ENCODE results near the gene IRX1. TPM values are rescaled to one million over a fixed set of nuclear protein-coding genes. Genes with fewer than 3 reads are reported as not detected.
A peak's percentile ranks its signal among the peaks of the same experiment; 100 is the strongest.

IRX1 gene
- total RNA-seq (2014; rRNA removed; shearing (Covaris generic)): not detected in 2 replicates

DNA sequence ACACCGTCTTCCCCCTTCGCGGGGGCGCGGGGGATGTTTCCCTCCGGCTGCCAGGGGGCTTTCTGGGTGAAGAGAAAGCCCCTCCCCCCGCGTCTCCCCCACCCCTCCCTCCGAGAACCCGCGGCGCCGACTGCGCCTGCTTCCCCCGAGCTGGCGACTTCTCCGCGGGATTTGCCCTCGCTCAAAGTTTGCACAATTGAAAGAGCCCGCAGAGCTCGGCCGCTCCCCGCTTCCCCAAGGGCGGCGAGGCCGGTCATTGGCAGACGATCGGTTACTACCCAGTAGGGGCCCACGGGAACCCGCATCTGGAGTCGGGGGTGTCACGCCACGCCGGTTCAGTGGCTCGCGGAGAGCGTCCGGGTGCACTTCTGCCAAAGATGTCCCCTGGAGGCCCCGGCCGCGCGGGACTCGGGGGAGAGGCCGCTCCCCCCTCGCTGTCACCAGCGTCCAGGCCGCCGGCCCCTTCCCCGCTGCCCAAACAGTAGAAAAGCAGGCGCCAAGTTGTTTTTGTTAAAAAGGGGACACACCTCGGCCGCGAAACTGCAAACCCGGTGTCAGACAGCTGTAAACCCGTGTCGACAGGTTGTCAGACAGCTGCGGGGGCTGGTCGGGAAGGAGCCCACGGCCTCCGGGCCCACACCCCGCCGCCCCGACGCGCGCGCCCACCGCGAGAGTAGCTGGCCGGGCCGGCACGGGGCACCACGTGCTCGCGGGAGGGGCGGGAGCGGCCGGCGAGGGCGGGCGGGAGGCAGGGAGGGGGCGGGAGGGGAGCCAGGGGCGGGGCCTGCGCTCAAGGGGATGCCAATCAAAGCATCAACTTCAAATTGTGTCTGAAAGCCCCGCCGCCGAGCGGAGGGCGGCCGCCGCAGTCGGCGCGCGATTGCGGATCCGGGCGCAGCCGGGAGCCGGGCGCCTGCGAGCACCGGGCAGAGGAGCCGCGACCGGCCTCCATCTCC lies at the start of gene IRX1:
TSS of gene IRX1 (plus strand) at position 827 of the 956 bp plus-strand sequence. CDS start 274 bp downstream, outside the sequence.
- peak; percentile 3 for DNase-seq (ENCODE audit: low spot score)
- in situ Hi-C loops (cut with HindIII; ENCODE audit: low sequenced_read_pairs): no loop called here

DNA sequence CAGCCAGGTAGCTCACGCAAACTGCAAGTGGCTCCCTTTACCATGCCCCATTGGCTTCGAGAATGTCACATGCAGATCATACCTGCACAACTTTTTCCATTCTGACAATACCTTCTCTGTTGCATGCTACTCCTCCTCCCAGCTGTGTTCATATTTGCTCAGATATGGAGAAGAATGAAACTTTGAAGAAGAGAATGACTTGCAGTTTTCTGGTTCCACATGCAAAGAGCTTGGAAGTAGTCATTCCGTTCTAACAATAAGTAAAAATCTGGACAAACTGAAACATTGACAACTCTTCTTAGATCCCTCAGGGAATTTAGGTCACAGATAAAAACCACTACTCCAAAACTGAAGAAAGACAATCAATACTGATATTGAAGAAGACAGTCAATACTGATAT lies 49.6 kb upstream of the IRX1 start:
- in situ Hi-C loops (cut with HindIII; ENCODE audit: low sequenced_read_pairs): no loop called here
- no peak for DNase-seq (ENCODE audit: low spot score)

DNA sequence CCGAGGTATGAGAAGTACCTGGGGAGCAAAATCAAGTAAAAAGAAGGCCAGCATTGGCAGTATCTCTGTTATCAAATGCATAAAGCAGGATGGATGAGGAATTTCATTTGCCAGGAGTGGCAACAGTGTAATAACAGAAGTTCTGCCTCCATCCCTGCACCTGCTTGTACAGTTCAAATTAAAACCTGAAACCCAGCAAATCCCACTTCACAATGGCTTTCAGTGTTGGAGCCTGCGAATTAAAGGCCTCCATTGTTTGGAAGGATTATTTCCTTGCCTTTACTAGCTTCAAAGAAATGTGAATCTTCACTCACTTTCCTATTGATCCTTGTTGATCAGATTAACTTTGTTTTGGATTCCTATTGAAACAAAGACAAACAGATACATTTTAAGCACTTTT lies 31.5 kb upstream of the IRX1 start:
- DNase-seq (ENCODE audit: low spot score): no peak
- in situ Hi-C loops (cut with HindIII; ENCODE audit: low sequenced_read_pairs): no loop called here

DNA sequence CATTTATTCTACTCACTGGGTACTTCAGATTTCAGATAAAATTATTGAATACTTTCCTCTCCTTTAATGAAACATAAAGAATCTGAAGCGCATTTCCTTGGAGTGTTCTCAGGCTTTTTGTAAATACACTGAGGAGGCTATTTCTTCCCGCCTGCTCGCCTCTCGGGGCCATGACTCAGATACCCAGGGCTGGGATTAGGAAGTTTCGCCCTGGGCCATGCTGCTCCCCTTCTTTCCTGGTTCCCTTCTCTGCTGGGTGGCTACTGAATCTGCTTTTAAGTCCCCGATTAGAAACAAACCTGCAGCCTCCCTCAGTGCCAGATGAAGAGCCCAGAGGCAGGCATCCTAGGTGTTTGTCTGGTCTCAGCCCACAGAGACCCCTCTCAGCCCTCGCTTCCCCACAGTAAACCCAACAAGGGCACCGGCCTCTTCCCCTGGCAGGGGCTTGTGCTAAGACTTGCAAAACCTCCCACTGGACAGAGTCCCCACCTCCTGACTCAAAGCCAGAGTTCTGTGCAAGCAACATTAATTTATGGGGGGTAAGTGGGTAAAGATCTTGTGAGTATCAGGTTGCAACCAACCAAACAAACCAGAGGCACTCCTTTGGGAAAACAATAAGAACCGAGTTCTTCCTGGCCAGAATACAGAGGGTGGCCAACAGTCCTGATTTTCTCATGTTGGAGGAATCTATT lies 30.7 kb upstream of the IRX1 start:
- DNase-seq (ENCODE audit: low spot score): no peak
- in situ Hi-C loops (cut with HindIII; ENCODE audit: low sequenced_read_pairs): no loop called here

DNA sequence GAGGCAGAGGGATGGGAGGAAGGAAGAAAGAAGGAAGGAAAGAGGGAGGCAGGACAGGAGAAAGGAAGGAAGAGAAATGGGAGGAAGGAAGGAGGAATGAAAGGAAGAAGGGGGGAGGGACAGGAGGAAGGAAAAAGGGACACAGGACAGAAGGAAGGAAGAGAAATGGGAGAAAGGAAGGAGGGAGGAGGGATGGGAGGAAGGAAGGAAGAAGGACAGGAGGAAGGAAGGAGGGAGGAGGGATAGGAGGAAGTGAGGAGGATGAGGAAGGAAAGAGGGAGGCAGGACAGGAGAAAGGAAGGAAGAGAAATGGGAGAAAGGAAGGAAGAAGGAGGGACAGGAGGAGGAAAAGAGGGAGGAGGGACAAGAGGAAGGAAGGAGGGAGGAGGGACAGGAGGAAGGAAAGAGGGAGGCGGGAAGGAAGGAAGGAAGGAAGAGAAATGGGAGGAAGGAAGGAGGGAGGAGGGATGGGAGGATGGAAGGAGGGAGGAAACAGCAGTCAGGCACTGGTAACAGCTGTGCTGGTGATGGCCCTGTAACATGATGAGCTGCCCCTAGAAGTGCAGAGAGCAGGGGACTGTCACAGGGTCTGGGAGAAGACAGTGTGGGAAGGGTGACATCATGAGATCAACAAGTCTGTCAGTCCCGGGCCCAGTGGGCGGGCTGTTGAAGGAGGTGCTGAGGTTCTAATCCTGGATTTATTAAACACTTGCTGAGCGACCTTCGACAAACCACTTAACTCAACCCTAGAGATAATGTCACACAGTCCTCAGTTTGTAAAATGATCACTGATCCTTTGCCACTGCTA lies 10.7 kb upstream of the IRX1 start:
- in situ Hi-C loops (cut with HindIII; ENCODE audit: low sequenced_read_pairs): no loop called here
- no peak for DNase-seq (ENCODE audit: low spot score)

DNA sequence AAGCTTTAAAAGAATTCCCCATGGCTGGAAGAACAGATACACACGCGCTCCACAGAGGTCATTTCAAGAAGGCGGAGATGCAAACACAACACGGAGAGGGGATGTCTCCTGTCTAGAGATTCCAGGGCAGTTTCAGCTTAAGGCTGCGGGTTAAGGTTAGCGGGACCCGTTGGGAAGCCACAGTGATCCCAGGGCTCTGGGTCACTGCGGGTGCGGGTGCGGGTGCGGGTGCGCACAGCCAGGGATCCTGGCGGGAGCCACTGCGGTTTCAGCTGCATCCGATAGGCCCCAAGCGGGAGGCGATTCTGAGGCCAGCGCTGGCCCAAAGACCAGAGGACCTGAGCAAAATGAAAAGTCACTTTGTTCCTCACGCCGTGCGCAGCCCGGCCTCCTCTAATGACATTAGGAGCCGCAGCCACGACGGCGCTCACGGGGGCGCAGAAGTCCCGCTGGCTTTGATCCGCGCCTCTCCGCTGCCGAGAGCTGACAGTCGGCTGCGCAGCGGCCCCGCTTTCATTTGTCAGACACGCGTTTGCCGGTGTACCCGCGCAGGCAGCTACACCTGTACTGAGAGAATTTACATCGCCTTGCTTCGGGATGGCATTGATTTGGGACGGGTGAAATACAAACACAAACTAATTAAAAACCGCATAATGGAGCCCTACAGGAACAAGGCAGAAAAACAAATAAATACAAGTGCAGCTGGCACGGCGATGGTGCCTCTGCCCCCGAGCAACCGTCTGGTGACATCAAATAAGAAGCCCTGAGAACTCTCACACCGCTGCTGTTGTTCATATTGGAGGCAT lies 5.3 kb upstream of the IRX1 start:
- in situ Hi-C loops (cut with HindIII; ENCODE audit: low sequenced_read_pairs): no loop called here
- no peak for DNase-seq (ENCODE audit: low spot score)

DNA sequence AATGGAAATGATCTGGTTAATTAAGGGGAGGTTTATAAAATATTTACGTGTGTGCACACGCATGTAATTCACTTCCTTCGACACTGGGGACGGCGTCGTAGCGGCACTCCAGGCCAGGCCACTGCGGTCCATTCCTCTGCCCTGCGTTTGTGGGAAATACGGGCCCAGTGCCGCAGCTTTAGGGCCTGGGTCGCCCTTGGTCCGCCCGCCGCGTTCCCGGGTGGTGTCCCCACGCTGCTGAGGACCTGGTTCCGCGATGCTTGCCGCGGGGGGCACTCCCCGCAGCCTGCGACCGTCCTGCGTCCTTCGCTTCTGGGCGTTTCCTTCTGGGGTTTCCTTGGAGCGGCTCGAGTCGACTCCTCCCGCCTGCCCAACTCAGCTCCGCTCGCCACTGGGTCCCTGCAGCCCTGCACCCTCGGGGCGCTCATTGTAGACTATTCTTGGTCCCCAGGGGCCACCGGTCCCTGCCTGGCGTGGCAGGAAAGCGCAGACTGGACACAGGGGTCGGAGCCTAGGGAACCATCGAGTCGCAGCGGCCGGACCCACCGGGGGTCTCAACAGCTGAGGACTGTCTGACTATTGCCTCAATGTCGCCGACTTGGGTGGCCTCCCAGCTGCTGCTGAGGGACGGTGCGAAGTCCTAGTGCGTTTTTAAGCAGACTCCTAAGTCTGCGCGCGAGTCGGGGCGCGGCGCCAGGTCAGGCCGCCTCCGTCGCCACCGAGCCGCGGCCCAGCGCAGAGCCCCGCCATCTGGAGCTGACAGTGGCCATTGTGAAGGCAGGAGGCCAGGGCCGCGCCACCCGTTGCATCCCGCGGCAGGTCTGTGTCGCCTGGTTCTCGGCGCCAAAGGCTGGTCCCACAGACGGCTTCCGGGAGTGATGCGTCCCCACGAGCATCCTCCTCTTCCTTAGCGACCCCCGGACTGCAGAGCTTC lies 4.4 kb upstream of the IRX1 start:
- in situ Hi-C loops (cut with HindIII; ENCODE audit: low sequenced_read_pairs): no loop called here
- no peak for DNase-seq (ENCODE audit: low spot score)

DNA sequence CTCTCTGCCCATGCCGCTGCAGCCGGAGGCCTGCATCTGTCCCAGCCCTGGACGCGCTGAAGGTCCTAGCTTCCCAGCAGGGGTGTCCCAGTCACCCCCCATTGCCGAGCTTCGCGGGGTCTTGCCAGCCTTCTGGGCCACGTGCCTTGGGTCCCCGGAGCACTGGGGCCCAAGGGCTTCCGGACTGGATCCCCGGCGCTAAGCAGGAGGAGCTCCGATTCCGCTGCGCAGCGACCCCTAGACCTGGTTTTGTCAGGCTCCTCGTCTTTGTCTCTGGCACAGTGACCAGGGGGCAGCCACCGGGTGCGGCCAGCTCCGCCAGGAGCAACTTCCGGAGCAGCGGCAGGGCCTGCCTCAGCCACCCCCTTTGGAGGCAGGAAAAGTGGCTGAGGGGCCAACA lies 3.3 kb upstream of the IRX1 start:
- no peak for DNase-seq (ENCODE audit: low spot score)
- in situ Hi-C loops (cut with HindIII; ENCODE audit: low sequenced_read_pairs): no loop called here

DNA sequence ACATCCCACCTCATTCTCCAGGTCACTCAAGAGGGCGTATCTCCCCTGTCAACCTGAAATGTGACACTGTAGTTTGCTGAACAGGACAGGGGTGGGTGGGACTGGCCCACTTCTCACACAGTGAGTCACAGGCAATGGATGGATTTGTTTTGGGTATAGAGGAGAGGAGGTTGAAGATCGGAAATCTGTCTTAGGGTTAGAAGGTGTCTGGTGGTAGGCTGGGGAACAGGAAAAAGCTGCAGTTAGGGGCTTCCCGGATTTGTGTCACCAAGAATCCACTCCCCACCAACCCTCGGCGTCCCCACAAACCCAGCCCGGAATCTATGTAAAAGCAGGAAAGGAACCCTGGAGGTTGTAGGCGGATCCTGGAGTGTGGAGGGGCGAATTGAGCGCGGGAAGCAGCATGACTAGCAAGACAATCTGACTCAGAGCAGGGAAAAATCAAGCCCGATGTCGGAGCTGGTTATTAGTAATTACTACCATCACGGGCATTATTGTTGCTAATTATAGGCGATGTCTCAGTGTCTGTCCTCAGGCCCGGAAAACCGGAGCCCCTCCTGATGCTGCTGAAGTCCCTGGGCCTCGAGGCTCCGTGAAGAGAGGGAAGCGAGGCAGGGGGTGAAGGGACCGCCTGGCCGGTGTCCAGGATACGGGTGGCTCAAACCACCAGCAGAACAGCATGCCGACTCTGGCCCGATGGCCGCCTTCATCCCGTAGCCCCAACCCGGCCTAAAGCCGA lies 1.7 kb upstream of the IRX1 start:
- DNase-seq (ENCODE audit: low spot score): no peak

DNA sequence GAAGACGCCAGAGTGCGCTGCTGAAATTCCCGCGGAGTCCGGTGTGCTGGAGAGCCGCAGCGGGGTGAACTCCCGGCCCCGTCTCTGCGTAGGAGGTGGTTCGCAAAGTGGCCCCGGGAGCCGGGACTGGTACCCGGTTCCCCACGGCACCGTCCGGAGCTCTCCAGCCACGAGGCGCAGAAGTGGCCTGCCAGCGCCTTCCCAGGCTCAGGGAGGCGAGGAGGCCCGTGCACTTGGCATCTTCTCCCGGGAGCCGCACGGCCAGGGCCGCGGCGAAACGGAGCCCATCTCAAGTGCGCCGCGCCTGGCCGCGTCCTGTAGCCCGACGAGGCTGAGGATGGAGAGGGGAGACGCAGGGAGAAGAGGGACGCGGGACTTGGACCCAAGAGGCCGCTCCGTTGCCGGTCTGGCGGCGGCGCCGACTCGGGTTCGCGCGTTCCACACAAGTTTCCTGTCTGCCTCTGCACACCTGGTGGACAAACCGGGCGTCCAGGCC lies 1.1 kb upstream of the IRX1 start:
- no peak for DNase-seq (ENCODE audit: low spot score)
- in situ Hi-C loops (cut with HindIII; ENCODE audit: low sequenced_read_pairs): no loop called here

More for the DNA sequence above, 1.7 kb upstream of the IRX1 start:
- in situ Hi-C loops (cut with HindIII; ENCODE audit: low sequenced_read_pairs): no loop called here

DNA sequence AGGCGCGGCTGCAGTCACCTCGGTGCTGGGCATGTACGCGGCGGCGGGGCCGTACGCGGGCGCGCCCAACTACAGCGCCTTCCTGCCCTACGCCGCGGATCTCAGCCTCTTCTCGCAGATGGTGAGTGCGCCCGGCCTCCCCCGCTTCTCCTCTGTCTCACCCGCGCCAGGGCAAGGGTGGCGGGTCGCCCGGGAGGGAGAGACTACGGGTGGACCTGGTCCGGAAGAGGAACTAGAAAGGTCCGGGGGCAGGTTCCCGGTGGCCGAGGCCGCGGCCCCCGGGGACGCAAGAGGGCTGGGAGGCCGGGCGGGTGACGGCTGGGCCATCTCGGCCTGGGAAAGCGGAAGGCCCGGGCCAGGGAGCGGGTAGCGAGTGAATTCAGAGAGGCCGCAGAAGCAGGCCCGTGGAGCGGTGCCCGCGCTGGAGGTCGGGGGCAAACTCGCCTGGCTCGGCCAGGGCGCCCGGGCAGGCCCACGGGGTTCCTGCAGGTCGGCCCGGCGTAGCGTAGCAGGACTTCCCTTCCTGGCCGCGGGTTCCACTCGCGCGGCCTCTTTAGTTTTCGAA lies 711 bp downstream of the IRX1 start:
- no peak for DNase-seq (ENCODE audit: low spot score)
- in situ Hi-C loops (cut with HindIII; ENCODE audit: low sequenced_read_pairs): no loop called here

DNA sequence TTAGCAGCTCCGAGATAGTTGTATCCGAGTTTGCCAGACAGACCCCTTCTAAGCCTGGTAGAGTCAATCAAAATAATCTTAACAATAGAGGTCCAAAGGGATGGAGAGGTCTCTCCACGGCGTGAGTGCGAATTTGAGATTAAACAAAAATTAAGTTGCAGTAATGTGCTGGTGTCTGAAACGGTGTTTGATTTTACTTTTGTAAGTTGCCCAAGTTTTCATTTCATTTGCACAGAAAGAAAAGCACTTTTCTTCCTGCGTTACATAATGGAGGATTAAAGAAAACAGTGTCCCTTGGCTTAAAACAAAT lies 1.2 kb downstream of the IRX1 start:
- DNase-seq (ENCODE audit: low spot score): no peak
- in situ Hi-C loops (cut with HindIII; ENCODE audit: low sequenced_read_pairs): no loop called here

DNA sequence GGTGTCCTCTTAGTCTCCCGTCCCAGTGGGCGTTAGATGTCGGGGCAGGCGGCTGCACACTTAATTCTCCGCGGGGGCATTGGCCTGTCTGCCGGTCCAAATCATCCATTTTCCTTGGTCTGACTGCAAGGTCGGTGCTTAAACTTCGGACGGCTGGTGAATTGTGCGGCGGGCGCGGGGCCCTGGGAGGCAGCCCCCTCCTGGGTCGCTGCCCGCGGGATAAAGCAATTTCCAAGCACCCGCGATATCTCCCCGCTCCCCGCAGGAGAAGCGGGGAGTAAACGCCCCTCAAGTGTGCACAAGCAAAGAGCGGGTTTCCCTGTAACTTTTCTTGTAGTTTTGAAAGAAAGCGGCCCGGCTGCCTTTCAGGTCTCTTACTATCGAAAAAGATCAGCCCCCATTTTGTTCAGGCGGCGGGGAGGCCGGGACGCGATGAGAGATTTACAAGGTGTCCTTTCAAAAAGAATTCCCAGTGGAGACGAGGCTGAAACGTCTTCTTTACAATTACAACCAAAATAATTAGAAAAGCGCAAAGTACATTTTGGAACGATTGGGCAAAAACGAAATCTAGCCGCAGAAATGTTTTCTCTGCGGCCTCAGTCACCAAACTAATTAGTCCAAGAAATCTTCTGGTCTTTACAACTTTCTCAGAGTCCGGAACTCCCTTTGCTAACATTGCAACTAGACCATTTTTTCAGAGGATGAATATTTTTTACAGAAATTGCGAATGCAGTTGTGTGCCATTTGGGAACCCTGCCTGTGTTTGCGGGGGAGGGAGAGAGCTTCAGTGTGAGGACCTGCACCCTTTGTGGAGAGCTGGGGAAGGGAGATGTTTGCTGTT lies 1.8 kb downstream of the IRX1 start:
- no peak for DNase-seq (ENCODE audit: low spot score)
- in situ Hi-C loops (cut with HindIII; ENCODE audit: low sequenced_read_pairs): no loop called here

DNA sequence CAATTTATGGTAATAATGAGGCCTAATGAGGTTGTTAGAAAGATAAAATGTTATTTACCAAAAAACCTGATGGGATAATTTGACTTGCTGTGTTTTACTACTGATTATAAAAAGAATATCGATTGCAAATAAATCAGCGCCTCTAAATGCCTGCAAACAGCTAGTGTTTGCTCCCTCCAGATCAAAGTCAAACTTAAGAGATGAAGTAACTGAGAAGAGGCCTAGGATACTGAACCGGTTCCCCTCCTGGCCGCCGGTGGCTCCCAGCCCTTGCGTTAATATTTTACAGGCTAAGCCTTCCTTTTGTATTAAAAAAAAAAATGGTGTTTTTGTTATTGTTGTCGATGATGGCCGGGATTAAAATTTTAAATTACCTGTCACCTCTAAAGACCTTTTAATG lies 2.6 kb downstream of the IRX1 start:
- in situ Hi-C loops (cut with HindIII; ENCODE audit: low sequenced_read_pairs): no loop called here
- DNase-seq (ENCODE audit: low spot score): no peak

DNA sequence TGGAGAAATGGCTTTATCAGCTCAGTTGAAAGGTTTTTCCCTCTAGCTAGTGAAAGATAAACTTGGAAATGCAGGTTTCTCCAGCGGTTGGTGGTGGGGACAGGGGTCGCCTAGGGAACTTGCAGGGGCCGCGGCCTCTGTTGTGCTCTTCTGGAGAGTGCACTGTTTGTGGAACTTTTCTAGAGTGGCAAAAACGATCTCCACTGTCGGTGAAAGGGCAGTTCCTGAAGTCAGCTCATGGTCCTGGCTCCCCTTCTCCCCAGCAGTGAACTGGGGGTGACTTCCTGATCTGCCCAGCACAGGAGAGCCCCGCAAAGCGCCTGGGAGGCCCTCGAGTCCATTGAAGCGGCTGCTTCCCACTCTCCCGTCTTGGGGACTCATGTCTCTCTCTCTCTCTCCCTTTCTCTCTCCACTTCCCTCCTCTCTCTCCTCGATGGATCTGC lies 3.2 kb downstream of the IRX1 start:
- in situ Hi-C loops (cut with HindIII; ENCODE audit: low sequenced_read_pairs): no loop called here
- DNase-seq (ENCODE audit: low spot score): no peak
